ENCODE data around the gene FGFR2.

The FGFR2 gene

GRCh38 chr10:121609426-121610380, 11.5 kb upstream of the FGFR2 start:
- no peak for DNase-seq

- DNase-seq: peak; percentile 1
Observed at GRCh38 chr10:121608469-121609190, 10.4 kb upstream of the FGFR2 start.

- DNase-seq: no peak
Observed at GRCh38 chr10:121607310-121608055, 9.2 kb upstream of the FGFR2 start.

- no peak for DNase-seq
Observed at GRCh38 chr10:121605708-121606107, 7.5 kb upstream of the FGFR2 start.

- DNase-seq: no peak
Observed at GRCh38 chr10:121601458-121601857, 3.2 kb upstream of the FGFR2 start.

- no peak for DNase-seq
Observed at GRCh38 chr10:121600611-121601010, 2.4 kb upstream of the FGFR2 start.

- DNase-seq: no peak
Observed at GRCh38 chr10:121599947-121600346, 1.7 kb upstream of the FGFR2 start.

- DNase-seq: no peak
Observed at GRCh38 chr10:121597504-121598262, 561 bp downstream of the FGFR2 start.

- no peak for DNase-seq
Observed at GRCh38 chr10:121596689-121597503, 1.3 kb downstream of the FGFR2 start.

GRCh38 chr10:121595806-121596688, 2.2 kb downstream of the FGFR2 start:
- no peak for DNase-seq

- no peak for DNase-seq
Observed at GRCh38 chr10:121595351-121595805, 2.9 kb downstream of the FGFR2 start.

GRCh38 chr10:121594623-121595350, 3.5 kb downstream of the FGFR2 start:
- no peak for DNase-seq

GRCh38 chr10:121594076-121594475, 4.2 kb downstream of the FGFR2 start:
- DNase-seq: no peak

GRCh38 chr10:121593281-121594075, 4.8 kb downstream of the FGFR2 start:
- DNase-seq: no peak

GRCh38 chr10:121592155-121592890, 5.9 kb downstream of the FGFR2 start:
- DNase-seq: no peak

- no peak for DNase-seq
Observed at GRCh38 chr10:121591186-121591585, 7.1 kb downstream of the FGFR2 start.

GRCh38 chr10:121590772-121591171, 7.5 kb downstream of the FGFR2 start:
- DNase-seq: no peak

GRCh38 chr10:121589553-121589952, 8.7 kb downstream of the FGFR2 start:
- DNase-seq: no peak
